GM18505 (cell line): ENCODE data around the gene LGALS7.
"Not testable (repeated sequence)": the region's sequence is repeated elsewhere in the genome, so short reads cannot be mapped to it uniquely, and the experiment has no call there.

Experiments
- ATAC-seq: cut with Tn5 transposase; IDR thresholded peaks from one replicate; pipeline ENCODE4 v1.9.1; 2021; ENCODE audit not compliant: unreplicated experiment
- POLR2A ChIP-seq: IDR thresholded peaks from 4 replicates; pipeline ENCODE4 v1.6.1; 2011; ENCODE audit warnings: borderline replicate concordance; ENCODE audit not compliant: insufficient read depth, insufficient read length; ENCODE audit errors: extremely low read depth

LGALS7 gene

DNA sequence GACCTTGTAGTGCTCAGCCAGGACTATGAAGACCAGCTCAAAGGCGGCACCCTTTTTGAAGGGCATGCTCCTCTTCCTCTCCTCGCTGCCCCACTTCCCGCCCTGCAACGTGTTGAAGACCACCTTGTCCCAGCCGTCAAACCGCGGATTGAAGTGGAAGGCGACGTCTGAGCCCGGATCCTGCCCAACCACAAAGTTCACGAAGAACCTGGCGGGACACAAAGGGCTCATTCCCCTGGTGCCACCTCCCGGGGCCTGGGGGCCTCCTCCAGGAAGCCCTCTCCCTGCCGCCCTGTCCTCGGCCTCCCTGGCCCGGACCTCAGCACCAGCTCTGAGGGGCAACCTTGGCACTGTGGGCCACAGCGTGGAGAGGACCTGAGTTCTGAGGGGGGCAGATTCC, 35.4 kb upstream of the LGALS7 start:
- TF ChIP-seq POLR2A: no peak

GRCh38 chr19:38807374-38808098, 34.2 kb upstream of the LGALS7 start:
- ATAC-seq: not testable (repeated sequence)

More for the DNA sequence above, 35.4 kb upstream of the LGALS7 start:
- no peak for ATAC-seq

DNA sequence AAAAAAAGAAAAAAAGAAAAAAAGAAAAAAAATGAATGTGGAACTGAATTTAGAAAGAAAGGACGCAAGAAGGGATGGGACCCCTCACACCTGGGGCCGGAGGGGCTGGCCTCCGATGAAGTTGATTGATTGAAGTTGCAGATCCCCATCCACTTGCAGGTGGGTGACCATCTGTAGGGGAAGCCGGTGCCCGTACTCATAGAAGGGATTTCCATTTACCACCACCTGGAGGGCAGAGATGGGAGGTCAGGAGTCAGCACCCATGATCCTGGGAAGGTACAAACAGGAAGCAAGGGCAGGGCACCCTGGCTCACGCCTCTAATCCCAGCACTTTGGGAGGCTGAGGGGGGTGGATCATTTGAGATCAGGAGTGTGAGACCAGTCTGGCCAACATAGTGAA, 33.1 kb upstream of the LGALS7 start:
- no peak for TF ChIP-seq POLR2A
- ATAC-seq: no peak

DNA sequence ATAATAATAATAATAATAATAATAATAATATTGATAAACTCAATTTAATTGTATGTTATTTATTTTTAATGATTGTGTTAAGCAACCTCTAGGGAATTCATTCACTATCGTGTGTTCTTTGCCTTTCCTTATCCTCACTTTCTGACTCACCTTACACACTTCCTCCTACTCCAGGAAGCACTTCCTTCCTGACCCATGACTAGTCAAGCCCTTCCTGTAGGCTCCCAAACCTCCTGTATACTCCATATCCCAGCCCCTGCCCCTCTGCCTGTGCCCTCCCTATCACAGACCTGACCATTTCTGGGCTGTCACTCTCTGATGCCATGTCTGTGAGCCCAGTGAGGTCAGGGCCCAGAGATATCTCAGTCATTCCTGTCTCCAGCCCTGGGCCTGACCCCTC, 31.9 kb upstream of the LGALS7 start:
- no peak for TF ChIP-seq POLR2A
- no peak for ATAC-seq

DNA sequence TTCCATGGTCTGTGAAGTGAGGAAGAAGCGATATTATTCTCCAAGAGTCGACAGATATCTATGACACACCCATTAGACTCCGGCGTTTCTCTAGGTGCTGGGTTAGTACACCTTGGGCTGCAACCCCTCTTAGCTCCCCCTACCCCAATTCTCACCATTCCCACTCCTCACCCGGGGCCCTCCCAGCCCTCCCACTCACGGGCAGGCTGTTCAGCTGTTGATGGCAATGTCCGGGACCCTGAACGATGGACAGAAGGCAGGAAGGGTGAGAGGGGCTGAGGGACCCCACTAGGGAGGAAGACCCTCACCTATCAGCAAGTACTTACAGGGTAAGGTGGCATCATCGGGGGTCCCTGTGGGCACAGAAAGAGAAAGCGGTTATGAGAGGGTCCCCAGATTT, 30.2 kb upstream of the LGALS7 start:
- ATAC-seq: no peak
- TF ChIP-seq POLR2A: no peak

DNA sequence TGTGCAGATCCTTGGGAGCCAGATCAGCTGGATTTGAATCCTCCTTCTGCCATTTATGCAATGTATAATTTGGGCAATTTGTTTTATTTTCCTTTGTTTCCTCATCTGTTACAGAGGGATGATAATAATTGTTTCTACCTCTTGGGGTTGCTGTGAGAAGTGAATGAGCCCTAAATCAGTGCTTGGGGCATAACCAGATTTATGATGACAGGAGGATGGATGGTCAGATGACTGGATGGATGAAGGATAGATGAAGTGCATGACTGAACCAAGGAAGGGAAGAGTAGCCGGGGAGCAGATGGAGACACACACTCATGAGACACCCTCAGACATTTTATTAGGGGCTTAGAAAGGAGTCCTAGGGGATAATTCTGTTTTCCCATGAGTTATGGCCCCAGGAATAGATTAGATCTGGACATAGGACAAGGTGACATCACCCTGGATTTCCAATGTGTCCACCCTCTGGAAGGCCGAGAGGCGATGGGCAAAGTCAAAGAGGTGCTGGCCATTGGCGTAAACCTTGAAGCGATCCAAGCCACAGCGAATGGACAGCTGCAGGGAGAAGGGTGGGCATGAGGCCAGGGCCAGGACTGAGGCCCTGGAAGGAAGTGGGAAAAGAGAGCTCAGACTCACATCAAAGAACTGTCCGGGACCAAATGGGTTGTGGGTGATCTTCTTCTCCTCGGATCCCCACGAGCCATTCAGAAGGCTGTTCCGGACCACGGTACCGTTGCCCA, 28.2 kb upstream of the LGALS7 start:
- ATAC-seq: no peak
- TF ChIP-seq POLR2A: no peak

DNA sequence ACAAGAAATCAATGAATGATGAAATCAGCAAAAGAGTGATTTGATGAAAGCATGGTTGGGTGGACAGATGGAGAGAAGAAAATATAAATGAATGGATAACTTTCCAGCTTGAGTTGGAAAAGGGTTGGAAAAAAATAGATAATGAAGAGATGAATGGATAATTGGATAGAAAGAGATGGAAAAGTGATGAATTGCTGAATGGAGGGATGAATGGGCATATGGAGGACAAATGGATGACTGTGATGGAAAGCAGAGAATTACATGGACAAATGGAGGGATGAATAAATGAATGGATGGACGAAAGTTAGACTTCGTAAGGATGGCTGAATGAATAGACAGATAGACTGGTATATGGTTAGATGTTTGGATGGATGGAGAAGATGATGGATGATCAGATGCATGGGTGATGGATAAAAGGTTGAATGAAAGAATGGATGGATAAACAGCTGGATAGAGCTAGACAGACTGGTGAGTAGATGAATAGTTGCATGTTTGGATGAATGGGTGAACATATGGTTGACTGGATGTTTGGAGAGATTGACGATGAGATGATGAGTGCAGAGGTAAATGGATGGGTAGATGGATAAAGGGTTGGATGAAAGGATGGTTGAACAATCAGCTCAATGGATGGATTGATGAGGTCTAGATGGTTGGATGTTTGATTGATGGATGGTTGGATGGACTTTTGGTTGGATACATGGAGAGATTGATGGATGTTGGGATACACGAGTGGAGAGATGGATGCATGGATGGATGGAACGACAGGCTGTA, 27.4 kb upstream of the LGALS7 start:
- no peak for ATAC-seq
- TF ChIP-seq POLR2A: no peak

DNA sequence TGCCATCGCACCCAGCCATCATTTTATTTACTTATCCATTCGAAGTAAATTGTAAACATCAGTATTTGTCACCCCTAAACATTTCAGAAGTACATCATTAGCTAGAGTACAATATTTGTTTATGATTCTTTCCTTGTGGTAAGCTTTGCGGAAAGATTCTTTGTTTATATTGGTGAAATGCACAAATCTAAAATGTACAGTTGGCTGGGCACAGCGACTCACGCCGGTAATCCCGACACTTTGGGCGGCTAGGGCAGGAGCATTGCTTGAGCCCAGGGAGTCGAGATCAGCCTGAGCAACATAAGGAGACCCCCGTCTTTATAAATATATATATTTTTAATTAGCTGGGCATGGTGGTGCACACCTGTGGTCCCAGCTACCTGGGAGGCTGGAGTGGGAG, 25.8 kb upstream of the LGALS7 start:
- ATAC-seq: no peak
- no peak for TF ChIP-seq POLR2A

DNA sequence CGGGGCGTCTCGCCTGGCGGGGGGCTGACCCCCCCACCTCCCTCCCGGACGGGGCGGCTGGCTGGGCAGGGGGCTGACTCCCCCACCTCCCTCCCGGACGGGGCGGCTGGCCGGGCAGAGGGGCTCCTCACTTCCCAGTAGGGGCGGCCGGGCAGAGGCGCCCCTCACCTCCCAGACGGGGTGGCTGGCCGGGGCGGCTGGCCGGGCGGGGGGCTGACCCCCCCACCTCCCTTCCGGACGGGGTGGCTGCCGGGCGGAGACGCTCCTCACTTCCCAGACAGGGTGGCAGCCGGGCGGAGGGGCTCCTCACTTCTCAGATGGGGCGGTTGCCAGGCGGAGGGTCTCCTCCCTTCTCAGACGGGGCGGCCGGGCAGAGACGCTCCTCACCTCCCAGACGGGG, 24.5 kb upstream of the LGALS7 start:
- ATAC-seq: not testable (repeated sequence)

GRCh38 chr19:38796154-38796553, 22.8 kb upstream of the LGALS7 start:
- ATAC-seq: no peak
- TF ChIP-seq POLR2A: no peak

DNA sequence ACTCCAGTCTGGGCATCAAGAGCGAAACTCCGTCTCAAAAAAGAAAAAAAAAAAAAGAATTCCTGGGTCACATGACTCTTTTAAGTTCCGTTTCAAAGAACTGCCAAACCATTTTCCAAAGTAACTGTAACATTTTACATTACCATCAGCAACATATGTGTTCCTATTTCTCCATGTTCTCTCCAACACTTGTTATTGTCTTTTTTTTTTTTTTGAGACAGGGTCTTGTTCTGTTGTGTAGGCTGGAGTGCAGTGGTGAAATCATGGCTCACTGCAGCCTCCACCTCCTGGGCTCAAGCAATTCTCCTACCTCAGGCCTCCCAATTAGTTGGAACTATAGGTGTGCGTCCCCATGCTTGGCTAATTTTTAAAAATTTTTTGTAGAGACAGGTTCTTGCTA, 22.2 kb upstream of the LGALS7 start:
- no peak for TF ChIP-seq POLR2A
- ATAC-seq: no peak

GRCh38 chr19:38793671-38794070, 20.4 kb upstream of the LGALS7 start:
- TF ChIP-seq POLR2A: no peak
- no peak for ATAC-seq

DNA sequence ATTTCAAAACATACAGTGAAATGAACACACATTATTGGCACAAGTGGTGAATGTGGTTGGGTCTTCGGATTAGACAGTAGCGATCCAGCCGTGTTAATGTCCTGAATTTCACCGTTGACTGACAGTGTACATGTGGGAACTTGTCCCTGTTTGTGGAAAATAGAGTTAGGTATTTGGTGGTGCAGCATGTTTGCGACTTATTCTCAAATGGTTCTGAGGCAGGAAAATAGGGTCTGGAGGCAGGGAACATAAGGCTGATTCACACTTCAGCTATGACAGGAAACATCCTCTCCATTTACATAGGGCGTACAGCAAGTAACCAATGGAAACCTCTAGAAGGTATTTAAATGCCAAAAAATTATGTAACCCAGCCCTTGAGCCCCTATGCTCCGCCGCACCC, 19.9 kb upstream of the LGALS7 start:
- no peak for TF ChIP-seq POLR2A
- ATAC-seq: no peak

GRCh38 chr19:38792250-38793111, 19.2 kb upstream of the LGALS7 start:
- TF ChIP-seq POLR2A: peak; percentile 37
- ATAC-seq: no peak

- ATAC-seq: not testable (repeated sequence)
Measured at GRCh38 chr19:38791451-38792064, 18.2 kb upstream of the LGALS7 start.

- not testable (repeated sequence) for ATAC-seq
Measured at GRCh38 chr19:38790507-38791403, 17.4 kb upstream of the LGALS7 start.
